Esophagus squamous epithelium (tissue), 4 donors: ENCODE data around the gene CELSR3.

Source experiments
- POLR2A ChIP-seq, 4 donors: fragments of 450-650 bp; IDR thresholded peaks; one replicate each; pipeline ENCODE4 v1.6.1; 2017; ENCODE audit warnings: antibody characterized with exemption in 4 of 4, mild to moderate bottlenecking in 4 of 4, moderate library complexity in 3 of 4
- TF ChIP-seq, protein P1 (sequence below), 6 experiments: fragments of 450-650 bp in 4 of 6; fragments of 200-600 bp in 2 of 6; sonication (generic) in 2 of 6; IDR thresholded peaks; one replicate each; pipeline ENCODE4 v1.5.1; 2016 to 2019; ENCODE audit warnings: antibody characterized with exemption in 6 of 6, mild to moderate bottlenecking in 4 of 6, moderate library complexity in 4 of 6

DNA sequence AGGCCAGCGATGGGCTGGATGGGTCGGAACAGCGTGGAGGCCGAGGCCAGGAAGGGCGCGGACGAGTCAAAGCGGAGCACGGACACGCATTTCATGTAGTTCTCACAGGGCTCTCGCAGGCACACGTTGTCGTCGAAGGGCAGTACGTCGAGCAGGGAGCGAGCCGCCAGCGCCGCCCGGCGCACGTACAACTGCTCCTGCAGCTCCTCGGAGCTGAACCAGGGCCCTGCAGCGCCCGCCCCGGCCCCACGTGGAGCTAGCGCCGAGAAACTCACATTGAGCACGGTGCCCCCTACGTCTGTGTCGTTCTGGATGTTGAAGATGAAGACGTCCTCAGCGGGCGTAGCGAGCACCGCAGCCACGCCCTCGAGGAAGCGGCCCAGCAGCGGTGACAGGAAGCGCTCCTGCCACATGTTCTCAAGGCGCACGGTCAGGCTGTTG lies 5.8 kb downstream of the CELSR3 start:
- TF ChIP-seq, protein P1, sequence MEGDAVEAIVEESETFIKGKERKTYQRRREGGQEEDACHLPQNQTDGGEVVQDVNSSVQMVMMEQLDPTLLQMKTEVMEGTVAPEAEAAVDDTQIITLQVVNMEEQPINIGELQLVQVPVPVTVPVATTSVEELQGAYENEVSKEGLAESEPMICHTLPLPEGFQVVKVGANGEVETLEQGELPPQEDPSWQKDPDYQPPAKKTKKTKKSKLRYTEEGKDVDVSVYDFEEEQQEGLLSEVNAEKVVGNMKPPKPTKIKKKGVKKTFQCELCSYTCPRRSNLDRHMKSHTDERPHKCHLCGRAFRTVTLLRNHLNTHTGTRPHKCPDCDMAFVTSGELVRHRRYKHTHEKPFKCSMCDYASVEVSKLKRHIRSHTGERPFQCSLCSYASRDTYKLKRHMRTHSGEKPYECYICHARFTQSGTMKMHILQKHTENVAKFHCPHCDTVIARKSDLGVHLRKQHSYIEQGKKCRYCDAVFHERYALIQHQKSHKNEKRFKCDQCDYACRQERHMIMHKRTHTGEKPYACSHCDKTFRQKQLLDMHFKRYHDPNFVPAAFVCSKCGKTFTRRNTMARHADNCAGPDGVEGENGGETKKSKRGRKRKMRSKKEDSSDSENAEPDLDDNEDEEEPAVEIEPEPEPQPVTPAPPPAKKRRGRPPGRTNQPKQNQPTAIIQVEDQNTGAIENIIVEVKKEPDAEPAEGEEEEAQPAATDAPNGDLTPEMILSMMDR (IDR thresholded peaks at IDR 0.05): no peak
- TF ChIP-seq POLR2A (IDR thresholded peaks at IDR 0.05): no peak
